Measurements from ENCODE around the gene CCDC188. TPM values are rescaled to one million over a fixed set of nuclear protein-coding genes. Genes with fewer than 3 reads are reported as not detected.

The CCDC188 gene
- polyA plus RNA-seq, 1 donor, result 2.7 TPM

DNA sequence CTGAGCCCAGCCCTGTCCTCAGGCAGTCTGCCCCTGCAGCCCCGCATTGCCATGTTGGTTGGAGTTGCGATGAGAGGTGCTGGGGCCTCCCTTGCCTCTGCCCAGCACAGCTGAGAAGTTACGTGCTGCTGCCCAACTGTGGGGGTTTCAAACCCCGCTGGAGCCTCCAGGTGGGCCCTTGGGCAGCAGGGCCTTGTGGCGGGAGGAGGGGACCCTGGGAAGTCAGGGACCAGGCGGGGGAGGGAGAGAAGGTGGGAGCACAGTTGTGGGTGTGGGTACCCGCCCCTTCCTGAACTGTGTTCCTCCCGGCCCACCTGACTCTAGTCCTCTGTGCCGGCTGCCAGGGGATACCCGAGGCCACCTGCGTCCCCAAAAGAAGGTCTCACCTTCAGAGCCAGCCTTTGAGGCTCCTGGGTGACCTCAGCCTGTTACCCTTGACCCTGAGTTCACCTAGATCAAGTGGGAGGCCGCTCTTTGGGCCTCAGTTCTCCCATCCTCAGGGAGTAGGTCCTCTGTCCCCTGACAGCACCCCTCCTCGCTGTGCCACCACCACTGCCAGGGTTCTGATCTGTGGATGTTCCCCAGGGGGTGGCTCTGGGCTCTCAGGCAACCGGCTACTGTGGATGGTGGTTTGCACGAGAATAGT is 7.7 kb upstream of the CCDC188 start:
- DNase-seq, result no peak
- H3K36me3 ChIP-seq (ENCODE audit: control insufficient read depth, insufficient read depth, low read length), result no peaks in the 10 kb centered on the region
- no peak overlapping the region for H3K4me3 ChIP-seq (ENCODE audit: low read length)
- H3K27me3 ChIP-seq (ENCODE audit: control insufficient read depth, insufficient read depth, low read length), result no peaks in the 10 kb centered on the region
- H3K4me1 ChIP-seq (ENCODE audit: control insufficient read depth, insufficient read depth, low read length), result no peaks in the 10 kb centered on the region
- no peaks in the 10 kb centered on the region for H3K9me3 ChIP-seq (ENCODE audit: control insufficient read depth, low read depth, low read length)
- H3K27ac ChIP-seq (ENCODE audit: low read length), result no peak overlapping the region
- 60% methylated on average over 1 of the region's 15 CpGs for WGBS (ENCODE audit: insufficient coverage, low lambda C conversion rate)

DNA sequence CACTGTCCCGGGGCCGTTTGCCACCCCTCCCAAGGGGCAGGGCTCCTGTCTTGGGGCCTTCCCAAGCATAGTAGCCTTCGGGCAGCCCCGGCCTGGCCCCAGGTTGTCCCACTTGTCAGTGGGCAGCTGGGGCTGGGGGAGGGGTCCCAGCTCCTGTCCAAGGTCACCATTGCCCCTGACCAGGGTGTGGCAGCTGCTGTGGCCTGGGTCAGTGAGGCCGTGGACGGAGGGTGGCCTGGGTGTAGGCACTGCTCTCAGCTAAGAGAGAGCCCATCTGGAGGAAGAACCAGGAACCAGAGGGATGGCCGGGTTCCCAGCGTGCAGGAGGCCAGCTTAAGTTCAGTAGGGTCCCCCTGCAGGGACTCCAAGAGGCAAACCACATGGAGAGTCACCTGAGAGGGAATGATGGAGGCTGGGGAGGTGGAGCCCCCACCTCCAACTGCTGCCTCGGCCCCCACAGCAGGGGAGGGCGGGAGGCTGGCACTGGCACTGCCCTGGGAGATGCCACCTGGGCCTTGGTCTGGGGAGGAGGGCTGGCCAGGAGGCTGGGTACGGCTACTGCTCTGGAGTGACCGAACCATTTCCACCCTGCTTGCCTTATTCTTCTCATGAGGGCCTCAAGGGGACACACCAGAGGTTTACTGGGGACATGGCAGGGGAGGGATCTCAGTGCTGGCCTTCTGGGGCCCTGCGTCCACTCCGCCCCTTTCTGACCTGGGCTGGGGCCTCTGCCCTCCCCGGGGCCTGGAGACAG is 6.8 kb upstream of the CCDC188 start:
- H3K27ac ChIP-seq (ENCODE audit: low read length), result no peak overlapping the region

DNA sequence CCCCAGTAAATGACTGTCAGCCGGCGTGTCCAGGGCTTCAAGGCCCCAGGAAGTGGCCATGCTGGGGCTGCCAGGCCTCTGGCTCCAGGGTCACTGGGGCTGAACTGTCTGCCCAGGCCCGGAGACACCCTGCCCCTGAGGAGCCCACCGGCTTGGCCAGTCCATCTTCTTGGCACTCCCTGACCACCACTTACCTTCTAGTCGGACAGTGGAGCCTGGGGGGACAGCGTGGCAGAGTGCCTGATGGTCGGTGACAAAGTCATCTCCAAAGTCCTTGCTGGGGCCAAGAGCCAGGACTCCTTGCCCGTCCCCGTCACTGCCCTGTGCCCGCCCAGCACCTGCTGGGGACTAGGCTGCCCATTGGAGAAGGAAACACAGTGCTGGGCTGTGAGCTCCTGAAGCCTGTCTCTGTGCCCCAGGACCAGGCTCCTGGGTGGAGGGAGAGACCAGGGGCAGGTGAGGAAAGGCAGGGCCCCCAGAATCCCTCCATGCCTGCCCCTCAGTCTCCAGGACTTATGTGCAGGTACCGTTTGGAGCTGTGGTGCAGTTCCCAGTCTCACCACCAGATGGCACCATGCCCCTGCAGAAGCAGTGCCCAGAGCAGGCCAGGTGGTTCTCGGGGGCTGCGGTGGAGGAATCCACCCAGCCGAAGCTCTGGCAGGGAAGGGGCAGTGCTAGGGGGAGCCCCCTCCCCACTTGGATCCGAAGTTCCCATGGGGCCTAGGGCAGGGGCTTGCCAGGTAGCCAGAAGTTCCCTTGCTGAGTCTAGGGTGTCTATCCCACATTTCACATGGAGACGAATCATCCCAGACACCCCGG is 6.0 kb upstream of the CCDC188 start:
- H3K4me1 ChIP-seq (ENCODE audit: control insufficient read depth, insufficient read depth, low read length), result no peaks in the 10 kb centered on the region
- no peaks in the 10 kb centered on the region for H3K9me3 ChIP-seq (ENCODE audit: control insufficient read depth, low read depth, low read length)
- H3K27me3 ChIP-seq (ENCODE audit: control insufficient read depth, insufficient read depth, low read length), result no peaks in the 10 kb centered on the region
- peak; percentile 68 to 88 for DNase-seq
- no CpG with 5 or more reads among the region's 17 CpGs for WGBS (ENCODE audit: insufficient coverage, low lambda C conversion rate)
- no peaks in the 10 kb centered on the region for H3K36me3 ChIP-seq (ENCODE audit: control insufficient read depth, insufficient read depth, low read length)
- no peak overlapping the region for H3K4me3 ChIP-seq (ENCODE audit: low read length)
- no peak overlapping the region for H3K27ac ChIP-seq (ENCODE audit: low read length)

More for the DNA sequence above, 6.8 kb upstream of the CCDC188 start:
- no peaks in the 10 kb centered on the region for H3K9me3 ChIP-seq (ENCODE audit: control insufficient read depth, low read depth, low read length)
- H3K4me3 ChIP-seq (ENCODE audit: low read length), result no peak overlapping the region
- no CpG with 5 or more reads among the region's 15 CpGs for WGBS (ENCODE audit: insufficient coverage, low lambda C conversion rate)
- no peaks in the 10 kb centered on the region for H3K27me3 ChIP-seq (ENCODE audit: control insufficient read depth, insufficient read depth, low read length)
- H3K4me1 ChIP-seq (ENCODE audit: control insufficient read depth, insufficient read depth, low read length), result no peaks in the 10 kb centered on the region
- H3K36me3 ChIP-seq (ENCODE audit: control insufficient read depth, insufficient read depth, low read length), result no peaks in the 10 kb centered on the region
- DNase-seq, result no peak

DNA sequence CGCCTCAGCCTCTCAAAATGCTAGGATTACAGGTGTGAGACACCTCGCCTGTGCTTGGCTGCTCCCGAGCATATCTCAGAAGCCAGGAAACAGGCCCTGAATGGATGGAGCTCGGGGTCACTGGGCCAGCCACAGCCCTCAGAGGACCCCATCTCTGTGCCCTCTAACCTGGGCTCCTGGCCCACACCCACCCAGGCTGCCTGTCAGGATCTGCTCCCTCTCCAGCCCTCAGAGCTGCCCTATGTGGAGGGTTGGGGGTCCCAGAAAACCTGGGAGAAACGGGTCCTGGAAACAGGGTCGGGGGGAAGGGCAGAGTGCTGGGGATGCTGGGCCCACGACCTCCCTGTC is 5.2 kb upstream of the CCDC188 start:
- Histone ChIP-seq H3K36me3 (ENCODE audit: control insufficient read depth, insufficient read depth, low read length) (no peaks in the 10 kb centered on the region), H3K4me1 (ENCODE audit: control insufficient read depth, insufficient read depth, low read length) (no peaks in the 10 kb centered on the region), H3K9me3 (ENCODE audit: control insufficient read depth, low read depth, low read length) (no peaks in the 10 kb centered on the region), H3K4me3 (ENCODE audit: low read length) (no peak overlapping the region), H3K27ac (ENCODE audit: low read length) (no peak overlapping the region), H3K27me3 (ENCODE audit: control insufficient read depth, insufficient read depth, low read length) (no peaks in the 10 kb centered on the region)
- DNase-seq, result no peak
- no CpG with 5 or more reads among the region's 7 CpGs for WGBS (ENCODE audit: insufficient coverage, low lambda C conversion rate)

DNA sequence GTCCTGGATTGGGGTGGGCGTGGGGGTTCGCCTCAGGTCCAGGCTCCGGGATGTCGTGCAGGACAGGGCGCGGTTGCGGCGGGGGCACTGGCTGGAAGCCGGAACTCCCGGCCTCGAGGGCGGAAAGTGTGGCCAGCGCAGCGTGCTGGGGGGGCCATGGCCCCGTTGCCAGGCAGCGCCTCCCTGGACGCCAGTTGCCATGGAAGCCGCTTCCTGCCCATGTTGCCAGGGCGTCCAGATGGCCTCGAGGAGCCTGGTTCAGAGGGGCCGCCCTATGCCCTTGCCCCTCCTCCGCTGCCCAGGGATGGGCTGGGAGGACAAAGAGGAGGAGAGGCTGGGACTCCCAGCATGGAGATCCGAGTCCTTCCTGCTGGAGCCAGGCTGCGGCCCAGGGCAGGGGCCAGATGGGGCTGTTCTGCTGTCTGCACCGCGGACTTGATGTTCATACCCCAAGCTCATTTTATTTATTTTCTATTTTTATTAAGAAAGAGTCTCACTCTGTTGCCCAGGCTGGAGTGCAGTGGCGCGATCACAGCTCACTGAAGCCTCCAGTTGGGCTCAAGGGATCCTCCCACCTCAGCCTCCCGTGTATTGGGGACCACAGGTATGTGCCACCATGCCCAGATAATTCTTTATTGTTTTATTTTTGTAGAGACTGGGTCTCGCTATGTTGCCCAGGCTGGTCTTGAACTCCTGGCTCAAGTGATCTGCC is 4.6 kb upstream of the CCDC188 start:
- DNase-seq, result peak; percentile 34 to 51
- Histone ChIP-seq H3K36me3 (ENCODE audit: control insufficient read depth, insufficient read depth, low read length) (no peaks in the 10 kb centered on the region), H3K4me1 (ENCODE audit: control insufficient read depth, insufficient read depth, low read length) (no peaks in the 10 kb centered on the region), H3K4me3 (ENCODE audit: low read length) (peak overlapping the region; percentile 18), H3K27me3 (ENCODE audit: control insufficient read depth, insufficient read depth, low read length) (no peaks in the 10 kb centered on the region), H3K9me3 (ENCODE audit: control insufficient read depth, low read depth, low read length) (no peaks in the 10 kb centered on the region), H3K27ac (ENCODE audit: low read length) (no peak overlapping the region)
- WGBS (ENCODE audit: insufficient coverage, low lambda C conversion rate), result no CpG with 5 or more reads among the region's 30 CpGs

DNA sequence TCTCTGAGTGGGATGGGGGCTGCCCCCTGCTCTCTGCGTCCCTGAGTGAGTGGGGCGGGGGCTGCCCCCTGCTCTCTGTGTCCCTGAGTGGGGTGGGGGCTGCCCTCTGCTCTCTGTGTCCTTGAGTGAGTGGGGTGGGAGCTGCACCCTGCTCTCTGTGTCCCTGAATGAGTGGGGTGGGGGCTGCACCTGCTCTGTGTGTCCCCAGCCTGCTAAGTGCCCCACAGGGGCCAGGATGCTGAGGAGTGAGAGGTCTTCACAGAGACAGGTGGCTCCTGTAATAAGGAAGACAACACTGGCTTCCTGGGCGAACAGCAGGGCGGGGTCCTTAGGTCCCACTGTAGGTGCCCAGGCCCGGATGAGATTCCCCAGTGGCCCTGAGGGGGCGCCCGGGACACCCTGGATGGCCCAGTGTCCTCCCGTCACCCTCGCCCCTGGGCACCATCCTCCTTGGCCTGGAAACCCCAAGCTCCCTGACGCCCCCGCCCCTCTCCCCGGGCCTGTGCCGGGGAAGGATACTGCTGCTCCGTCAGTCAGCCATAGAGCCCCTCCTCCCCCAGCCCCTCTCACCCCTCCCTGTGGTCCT is 3.8 kb upstream of the CCDC188 start:
- Histone ChIP-seq H3K36me3 (ENCODE audit: control insufficient read depth, insufficient read depth, low read length) (no peaks in the 10 kb centered on the region), H3K27me3 (ENCODE audit: control insufficient read depth, insufficient read depth, low read length) (no peaks in the 10 kb centered on the region), H3K27ac (ENCODE audit: low read length) (no peak overlapping the region), H3K9me3 (ENCODE audit: control insufficient read depth, low read depth, low read length) (no peaks in the 10 kb centered on the region), H3K4me3 (ENCODE audit: low read length) (peak overlapping the region; percentile 18), H3K4me1 (ENCODE audit: control insufficient read depth, insufficient read depth, low read length) (no peaks in the 10 kb centered on the region)
- WGBS (ENCODE audit: insufficient coverage, low lambda C conversion rate), result no CpG with 5 or more reads among the region's 14 CpGs
- no peak for DNase-seq

DNA sequence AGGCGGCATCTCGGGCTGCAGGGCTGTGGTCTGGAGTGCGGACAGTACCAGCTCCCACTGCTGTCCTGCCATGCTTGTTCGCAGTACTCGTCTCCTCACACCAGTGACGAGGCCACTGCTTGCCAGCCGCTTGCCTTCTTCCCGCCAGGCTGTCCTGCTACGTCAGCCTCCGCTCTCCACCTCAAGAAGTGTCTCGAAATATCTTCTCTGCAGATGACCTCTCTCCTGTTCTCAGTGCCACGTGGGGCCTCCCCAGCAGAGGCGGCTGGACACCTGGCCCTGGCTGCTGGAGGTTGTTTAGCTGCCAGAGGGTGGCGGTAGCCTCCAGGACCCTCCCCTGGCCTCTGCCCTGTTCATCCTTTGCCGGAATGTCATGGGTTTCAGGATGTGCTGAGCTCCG is 3.1 kb upstream of the CCDC188 start:
- H3K36me3 ChIP-seq (ENCODE audit: control insufficient read depth, insufficient read depth, low read length), result no peaks in the 10 kb centered on the region
- no peaks in the 10 kb centered on the region for H3K27me3 ChIP-seq (ENCODE audit: control insufficient read depth, insufficient read depth, low read length)
- no peaks in the 10 kb centered on the region for H3K4me1 ChIP-seq (ENCODE audit: control insufficient read depth, insufficient read depth, low read length)
- no peak overlapping the region for H3K4me3 ChIP-seq (ENCODE audit: low read length)
- no CpG with 5 or more reads among the region's 16 CpGs for WGBS (ENCODE audit: insufficient coverage, low lambda C conversion rate)
- DNase-seq, result no peak
- H3K27ac ChIP-seq (ENCODE audit: low read length), result no peak overlapping the region
- no peaks in the 10 kb centered on the region for H3K9me3 ChIP-seq (ENCODE audit: control insufficient read depth, low read depth, low read length)

DNA sequence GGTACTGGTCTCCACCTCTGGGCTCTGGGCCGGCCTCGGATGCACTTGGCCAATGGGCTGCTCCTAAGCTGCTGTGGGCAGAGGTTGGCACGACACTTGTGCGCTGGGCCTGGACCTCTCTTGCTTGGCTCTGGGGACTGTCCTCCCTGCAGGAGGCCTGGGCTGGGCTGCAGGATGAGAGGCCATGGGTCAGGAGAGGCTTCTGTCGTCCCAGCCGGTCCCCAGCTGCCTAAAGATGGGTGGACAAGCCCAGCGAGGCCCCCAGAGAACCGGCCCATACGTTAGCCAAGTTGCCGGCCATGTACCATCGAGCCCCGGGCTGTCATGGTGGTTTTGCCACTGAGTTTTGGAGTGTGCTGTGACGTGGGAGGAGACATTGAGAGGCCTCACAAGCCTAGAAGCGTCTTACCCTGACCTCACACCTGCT is 1.6 kb upstream of the CCDC188 start:
- peaks cover 2% of the 10 kb centered on the region for H3K36me3 ChIP-seq (ENCODE audit: control insufficient read depth, insufficient read depth, low read length)
- H3K27ac ChIP-seq (ENCODE audit: low read length), result no peak overlapping the region
- WGBS (ENCODE audit: insufficient coverage, low lambda C conversion rate), result no CpG with 5 or more reads among the region's 14 CpGs
- no peak for DNase-seq
- H3K27me3 ChIP-seq (ENCODE audit: control insufficient read depth, insufficient read depth, low read length), result no peaks in the 10 kb centered on the region
- H3K9me3 ChIP-seq (ENCODE audit: control insufficient read depth, low read depth, low read length), result no peaks in the 10 kb centered on the region
- H3K4me3 ChIP-seq (ENCODE audit: low read length), result no peak overlapping the region
- peaks cover 3% of the 10 kb centered on the region for H3K4me1 ChIP-seq (ENCODE audit: control insufficient read depth, insufficient read depth, low read length)

DNA sequence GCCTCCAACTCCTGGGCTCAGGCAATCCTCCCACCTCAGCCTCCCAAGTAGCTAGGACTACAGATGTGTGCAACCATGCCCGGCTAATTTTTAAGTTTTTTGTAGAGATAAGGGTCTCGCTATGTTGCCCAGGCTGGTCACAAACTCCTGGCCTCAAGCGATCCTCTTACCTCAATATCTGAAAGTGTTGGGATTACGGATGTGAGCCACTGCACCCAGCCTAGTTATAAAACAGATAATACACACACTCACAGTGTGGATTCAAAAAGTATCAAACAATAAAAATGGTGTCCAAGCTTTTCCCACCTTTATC is 377 bp upstream of the CCDC188 start:
- H3K27ac ChIP-seq (ENCODE audit: low read length), result no peak overlapping the region
- no CpG with 5 or more reads among the region's 4 CpGs for WGBS (ENCODE audit: insufficient coverage, low lambda C conversion rate)
- no peak for DNase-seq
- H3K4me3 ChIP-seq (ENCODE audit: low read length), result no peak overlapping the region
- H3K36me3 ChIP-seq (ENCODE audit: control insufficient read depth, insufficient read depth, low read length), result peaks cover 2% of the 10 kb centered on the region
- no peaks in the 10 kb centered on the region for H3K27me3 ChIP-seq (ENCODE audit: control insufficient read depth, insufficient read depth, low read length)
- peaks cover 13% of the 10 kb centered on the region for H3K4me1 ChIP-seq (ENCODE audit: control insufficient read depth, insufficient read depth, low read length)
- H3K9me3 ChIP-seq (ENCODE audit: control insufficient read depth, low read depth, low read length), result no peaks in the 10 kb centered on the region

Data from large intestine (tissue), 3 donors.